Measurements from ENCODE around the gene FGFR3. TPM values are rescaled to one million over a fixed set of nuclear protein-coding genes. Genes with fewer than 3 reads are reported as not detected.

FGFR3 gene
- total RNA-seq, 1 donor from 2014 or later = 32.1 TPM

- no peak overlapping the region for H3K4me3 ChIP-seq
- DNase-seq (no peak), ATAC-seq (peak; percentile 40)
- no peak for TF ChIP-seq CTCF (IDR thresholded peaks at IDR 0.05)
- intact Hi-C loops (cut with DNase I) = no loop called here
- H3K27me3 ChIP-seq = no peaks in the 10 kb centered on the region
- H3K27ac ChIP-seq = no peak overlapping the region
- no peaks in the 10 kb centered on the region for H3K9me3 ChIP-seq
- H3K36me3 ChIP-seq = no peaks in the 10 kb centered on the region
- peaks cover 8% of the 10 kb centered on the region for H3K4me1 ChIP-seq
Observed at GRCh38 chr4:1777822-1778641, 15.1 kb upstream of the FGFR3 start.

- intact Hi-C loops (cut with DNase I) = no loop called here
- ATAC-seq (no peak), DNase-seq (no peak)
- H3K27ac ChIP-seq = no peak overlapping the region
- no peak overlapping the region for H3K4me3 ChIP-seq
- H3K9me3 ChIP-seq = no peaks in the 10 kb centered on the region
- peaks cover 8% of the 10 kb centered on the region for H3K4me1 ChIP-seq
- H3K36me3 ChIP-seq = no peaks in the 10 kb centered on the region
- no peak for TF ChIP-seq CTCF (IDR thresholded peaks at IDR 0.05)
- H3K27me3 ChIP-seq = no peaks in the 10 kb centered on the region
Observed at GRCh38 chr4:1778642-1779392, 14.3 kb upstream of the FGFR3 start.

GRCh38 chr4:1779588-1780382 lies 13.3 kb upstream of the FGFR3 start:
- no peak overlapping the region for H3K4me3 ChIP-seq
- no peak overlapping the region for H3K27ac ChIP-seq
- H3K9me3 ChIP-seq = no peaks in the 10 kb centered on the region
- no peak for TF ChIP-seq CTCF (IDR thresholded peaks at IDR 0.05)
- DNase-seq (no peak), ATAC-seq (no peak)
- intact Hi-C loops (cut with DNase I) = no loop called here
- H3K27me3 ChIP-seq = no peaks in the 10 kb centered on the region
- peaks cover 8% of the 10 kb centered on the region for H3K4me1 ChIP-seq
- H3K36me3 ChIP-seq = no peaks in the 10 kb centered on the region

- no peak for ATAC-seq
- Histone ChIP-seq H3K4me3 (no peak overlapping the region), H3K27ac (no peak overlapping the region), H3K9me3 (no peaks in the 10 kb centered on the region), H3K36me3 (no peaks in the 10 kb centered on the region), H3K4me1 (peaks cover 8% of the 10 kb centered on the region), H3K27me3 (no peaks in the 10 kb centered on the region)
- DNase-seq = no peak
- intact Hi-C loops (cut with DNase I) = no loop called here
- TF ChIP-seq CTCF (IDR thresholded peaks at IDR 0.05) = no peak
Observed at GRCh38 chr4:1780435-1780834, 12.7 kb upstream of the FGFR3 start.

- Histone ChIP-seq H3K36me3 (no peaks in the 10 kb centered on the region), H3K27ac (no peak overlapping the region), H3K9me3 (no peaks in the 10 kb centered on the region), H3K4me1 (peaks cover 3% of the 10 kb centered on the region), H3K27me3 (no peaks in the 10 kb centered on the region), H3K4me3 (no peak overlapping the region)
- no peak for TF ChIP-seq CTCF (IDR thresholded peaks at IDR 0.05)
- intact Hi-C loops (cut with DNase I) = no loop called here
- no peak for ATAC-seq
- no peak for DNase-seq
Observed at GRCh38 chr4:1783015-1783414, 10.1 kb upstream of the FGFR3 start.

All from upper lobe of right lung (tissue), 1 donor.